Coronary artery (tissue), 2 donors: ENCODE results near the gene TRIO.

Experiments used
- DNase-seq: peaks from one replicate; pipeline ENCODE4 v3.0.0-alpha.2; 2017; ENCODE audit warnings: low spot score
- H3K27ac ChIP-seq, 2 donors: fragments of 200-600 bp; sonication (generic); one replicate each; pipeline ENCODE4 v1.5.1; 2016 to 2019
- H3K4me3 ChIP-seq: fragments of 200-600 bp; sonication (generic); 2 replicates; pipeline ENCODE4 v1.5.1; 2016; ENCODE audit warnings: mild to moderate bottlenecking, moderate library complexity
- CTCF ChIP-seq: fragments of 200-600 bp; sonication (generic); IDR thresholded peaks from one replicate; pipeline ENCODE4 v1.5.1; 2019; ENCODE audit warnings: antibody characterized with exemption

TRIO gene

GRCh38 chr5:14410394-14411201 is 267.5 kb downstream of the TRIO start:
- no peak overlapping the region for H3K4me3 ChIP-seq
- no peak for DNase-seq
- no peak for TF ChIP-seq CTCF
- peak overlapping the region; percentile 2 to 60 for H3K27ac ChIP-seq

GRCh38 chr5:14411216-14411615 is 268.1 kb downstream of the TRIO start:
- no peak for TF ChIP-seq CTCF
- no peak for DNase-seq
- H3K27ac ChIP-seq, result no peak overlapping the region
- H3K4me3 ChIP-seq, result no peak overlapping the region

GRCh38 chr5:14413331-14413750 is 270.2 kb downstream of the TRIO start:
- TF ChIP-seq CTCF, result no peak
- DNase-seq, result no peak
- H3K27ac ChIP-seq, result no peak overlapping the region
- H3K4me3 ChIP-seq, result no peak overlapping the region

GRCh38 chr5:14414007-14414406 is 270.9 kb downstream of the TRIO start:
- H3K27ac ChIP-seq, result no peak overlapping the region
- H3K4me3 ChIP-seq, result no peak overlapping the region
- DNase-seq, result no peak
- no peak for TF ChIP-seq CTCF

- Histone ChIP-seq H3K27ac (no peak overlapping the region), H3K4me3 (no peak overlapping the region)
- no peak for DNase-seq
- no peak for TF ChIP-seq CTCF
Observed at GRCh38 chr5:14414656-14415023, 271.5 kb downstream of the TRIO start.

- no peak for TF ChIP-seq CTCF
- DNase-seq, result no peak
Observed at GRCh38 chr5:14415024-14415697, 272.0 kb downstream of the TRIO start.

GRCh38 chr5:14415698-14416074 is 272.5 kb downstream of the TRIO start:
- no peak overlapping the region for H3K27ac ChIP-seq
- no peak for TF ChIP-seq CTCF
- no peak for DNase-seq
- no peak overlapping the region for H3K4me3 ChIP-seq

More at GRCh38 chr5:14415024-14415697, 272.0 kb downstream of the TRIO start:
- H3K27ac ChIP-seq, result no peak overlapping the region
- H3K4me3 ChIP-seq, result no peak overlapping the region
